ENCODE data around the gene GSK3B.

Gene GSK3B

GRCh38 chr3:119859728-119860127 is 234.5 kb downstream of the GSK3B start:
- H3K4me3 ChIP-seq (ENCODE audit: low read depth, low read length) = no peak overlapping the region
- H3K27ac ChIP-seq (ENCODE audit: low read depth, low read length) = no peak overlapping the region
- H3K36me3 ChIP-seq (ENCODE audit: insufficient read depth, low read length) = peaks cover 56% of the 10 kb centered on the region
- no peaks in the 10 kb centered on the region for H3K79me2 ChIP-seq (ENCODE audit: control insufficient read depth, insufficient read depth, low read length, unreplicated experiment)
- H2AFZ ChIP-seq (ENCODE audit: low read length, unreplicated experiment) = no peak overlapping the region
- H3K4me1 ChIP-seq (ENCODE audit: control insufficient read depth, insufficient read depth, low read length, unreplicated experiment) = no peaks in the 10 kb centered on the region
- no peaks in the 10 kb centered on the region for H3K27me3 ChIP-seq (ENCODE audit: insufficient read depth, low read length)

GRCh38 chr3:119858957-119859356 is 235.3 kb downstream of the GSK3B start:
- H3K4me1 ChIP-seq (ENCODE audit: control insufficient read depth, insufficient read depth, low read length, unreplicated experiment) = no peaks in the 10 kb centered on the region
- H3K36me3 ChIP-seq (ENCODE audit: insufficient read depth, low read length) = peaks cover 55% of the 10 kb centered on the region
- no peaks in the 10 kb centered on the region for H3K27me3 ChIP-seq (ENCODE audit: insufficient read depth, low read length)
- no peak overlapping the region for H2AFZ ChIP-seq (ENCODE audit: low read length, unreplicated experiment)
- no peak overlapping the region for H3K4me3 ChIP-seq (ENCODE audit: low read depth, low read length)
- no peak overlapping the region for H3K27ac ChIP-seq (ENCODE audit: low read depth, low read length)
- no peaks in the 10 kb centered on the region for H3K79me2 ChIP-seq (ENCODE audit: control insufficient read depth, insufficient read depth, low read length, unreplicated experiment)

- Histone ChIP-seq H3K27ac (ENCODE audit: low read depth, low read length) (no peak overlapping the region), H3K36me3 (ENCODE audit: insufficient read depth, low read length) (peaks cover 38% of the 10 kb centered on the region), H3K79me2 (ENCODE audit: control insufficient read depth, insufficient read depth, low read length, unreplicated experiment) (no peaks in the 10 kb centered on the region), H3K4me1 (ENCODE audit: control insufficient read depth, insufficient read depth, low read length, unreplicated experiment) (no peaks in the 10 kb centered on the region), H2AFZ (ENCODE audit: low read length, unreplicated experiment) (no peak overlapping the region), H3K27me3 (ENCODE audit: insufficient read depth, low read length) (no peaks in the 10 kb centered on the region), H3K4me3 (ENCODE audit: low read depth, low read length) (no peak overlapping the region)
These were observed 237.6 kb downstream of the GSK3B start for GRCh38 chr3:119856695-119857094.

GRCh38 chr3:119849126-119849525 is 245.1 kb downstream of the GSK3B start:
- Histone ChIP-seq H2AFZ (ENCODE audit: low read length, unreplicated experiment) (no peak overlapping the region), H3K79me2 (ENCODE audit: control insufficient read depth, insufficient read depth, low read length, unreplicated experiment) (no peaks in the 10 kb centered on the region), H3K27me3 (ENCODE audit: insufficient read depth, low read length) (no peaks in the 10 kb centered on the region), H3K4me1 (ENCODE audit: control insufficient read depth, insufficient read depth, low read length, unreplicated experiment) (no peaks in the 10 kb centered on the region), H3K36me3 (ENCODE audit: insufficient read depth, low read length) (no peaks in the 10 kb centered on the region), H3K4me3 (ENCODE audit: low read depth, low read length) (no peak overlapping the region), H3K27ac (ENCODE audit: low read depth, low read length) (no peak overlapping the region)

GRCh38 chr3:119841808-119842471 is 252.3 kb downstream of the GSK3B start:
- Histone ChIP-seq H3K27me3 (ENCODE audit: insufficient read depth, low read length) (no peaks in the 10 kb centered on the region), H3K4me1 (ENCODE audit: control insufficient read depth, insufficient read depth, low read length, unreplicated experiment) (no peaks in the 10 kb centered on the region), H2AFZ (ENCODE audit: low read length, unreplicated experiment) (no peak overlapping the region), H3K79me2 (ENCODE audit: control insufficient read depth, insufficient read depth, low read length, unreplicated experiment) (peaks cover 3% of the 10 kb centered on the region), H3K4me3 (ENCODE audit: low read depth, low read length) (no peak overlapping the region), H3K27ac (ENCODE audit: low read depth, low read length) (no peak overlapping the region), H3K36me3 (ENCODE audit: insufficient read depth, low read length) (peaks cover 13% of the 10 kb centered on the region; the same call in 1 of the 2 replicates)

- Histone ChIP-seq H2AFZ (ENCODE audit: low read length, unreplicated experiment) (no peak overlapping the region), H3K27ac (ENCODE audit: low read depth, low read length) (no peak overlapping the region), H3K79me2 (ENCODE audit: control insufficient read depth, insufficient read depth, low read length, unreplicated experiment) (no peaks in the 10 kb centered on the region), H3K4me1 (ENCODE audit: control insufficient read depth, insufficient read depth, low read length, unreplicated experiment) (peaks cover 4% of the 10 kb centered on the region), H3K27me3 (ENCODE audit: insufficient read depth, low read length) (no peaks in the 10 kb centered on the region), H3K36me3 (ENCODE audit: insufficient read depth, low read length) (peaks cover 6% of the 10 kb centered on the region; the same call in 1 of the 2 replicates), H3K4me3 (ENCODE audit: low read depth, low read length) (no peak overlapping the region)
These were observed 258.7 kb downstream of the GSK3B start for GRCh38 chr3:119835556-119835955.

- Histone ChIP-seq H3K27ac (ENCODE audit: low read depth, low read length) (no peak overlapping the region), H2AFZ (ENCODE audit: low read length, unreplicated experiment) (no peak overlapping the region)
These were observed 259.4 kb downstream of the GSK3B start for GRCh38 chr3:119834754-119835370.

GRCh38 chr3:119831941-119832371 is 262.3 kb downstream of the GSK3B start:
- no peak overlapping the region for H3K4me3 ChIP-seq (ENCODE audit: low read depth, low read length)
- peaks cover 7% of the 10 kb centered on the region for H3K4me1 ChIP-seq (ENCODE audit: control insufficient read depth, insufficient read depth, low read length, unreplicated experiment)
- peaks cover 3% of the 10 kb centered on the region for H3K79me2 ChIP-seq (ENCODE audit: control insufficient read depth, insufficient read depth, low read length, unreplicated experiment)
- no peaks in the 10 kb centered on the region for H3K36me3 ChIP-seq (ENCODE audit: insufficient read depth, low read length)
- H3K27me3 ChIP-seq (ENCODE audit: insufficient read depth, low read length) = no peaks in the 10 kb centered on the region
- H2AFZ ChIP-seq (ENCODE audit: low read length, unreplicated experiment) = no peak overlapping the region
- no peak overlapping the region for H3K27ac ChIP-seq (ENCODE audit: low read depth, low read length)

More at GRCh38 chr3:119834754-119835370, 259.4 kb downstream of the GSK3B start:
- H3K79me2 ChIP-seq (ENCODE audit: control insufficient read depth, insufficient read depth, low read length, unreplicated experiment) = no peaks in the 10 kb centered on the region
- no peaks in the 10 kb centered on the region for H3K27me3 ChIP-seq (ENCODE audit: insufficient read depth, low read length)
- H3K4me3 ChIP-seq (ENCODE audit: low read depth, low read length) = no peak overlapping the region
- H3K4me1 ChIP-seq (ENCODE audit: control insufficient read depth, insufficient read depth, low read length, unreplicated experiment) = peaks cover 4% of the 10 kb centered on the region
- peaks cover 6% of the 10 kb centered on the region; the same call in 1 of the 2 replicates for H3K36me3 ChIP-seq (ENCODE audit: insufficient read depth, low read length)

- Histone ChIP-seq H3K4me3 (ENCODE audit: low read depth, low read length) (no peak overlapping the region), H3K27ac (ENCODE audit: low read depth, low read length) (no peak overlapping the region), H2AFZ (ENCODE audit: low read length, unreplicated experiment) (no peak overlapping the region), H3K36me3 (ENCODE audit: insufficient read depth, low read length) (no peaks in the 10 kb centered on the region), H3K4me1 (ENCODE audit: control insufficient read depth, insufficient read depth, low read length, unreplicated experiment) (peaks cover 12% of the 10 kb centered on the region), H3K27me3 (ENCODE audit: insufficient read depth, low read length) (no peaks in the 10 kb centered on the region), H3K79me2 (ENCODE audit: control insufficient read depth, insufficient read depth, low read length, unreplicated experiment) (peaks cover 3% of the 10 kb centered on the region)
These were observed 263.2 kb downstream of the GSK3B start for GRCh38 chr3:119831022-119831421.

GRCh38 chr3:119829420-119829819 is 264.8 kb downstream of the GSK3B start:
- peaks cover 12% of the 10 kb centered on the region for H3K4me1 ChIP-seq (ENCODE audit: control insufficient read depth, insufficient read depth, low read length, unreplicated experiment)
- no peak overlapping the region for H2AFZ ChIP-seq (ENCODE audit: low read length, unreplicated experiment)
- H3K79me2 ChIP-seq (ENCODE audit: control insufficient read depth, insufficient read depth, low read length, unreplicated experiment) = peaks cover 3% of the 10 kb centered on the region
- no peak overlapping the region for H3K4me3 ChIP-seq (ENCODE audit: low read depth, low read length)
- no peaks in the 10 kb centered on the region for H3K36me3 ChIP-seq (ENCODE audit: insufficient read depth, low read length)
- no peaks in the 10 kb centered on the region for H3K27me3 ChIP-seq (ENCODE audit: insufficient read depth, low read length)
- no peak overlapping the region for H3K27ac ChIP-seq (ENCODE audit: low read depth, low read length)
